GM18498 (cell line): ENCODE results near the gene NAB2.
"Not testable (repeated sequence)": the region's sequence is repeated elsewhere in the genome, so short reads cannot be mapped to it uniquely, and the experiment has no call there.

Experiments
- ATAC-seq: cut with Tn5 transposase; IDR thresholded peaks from one replicate; pipeline ENCODE4 v1.9.1; 2021; ENCODE audit warnings: mild to moderate bottlenecking, moderate library complexity; ENCODE audit not compliant: unreplicated experiment

NAB2 gene, protein sequence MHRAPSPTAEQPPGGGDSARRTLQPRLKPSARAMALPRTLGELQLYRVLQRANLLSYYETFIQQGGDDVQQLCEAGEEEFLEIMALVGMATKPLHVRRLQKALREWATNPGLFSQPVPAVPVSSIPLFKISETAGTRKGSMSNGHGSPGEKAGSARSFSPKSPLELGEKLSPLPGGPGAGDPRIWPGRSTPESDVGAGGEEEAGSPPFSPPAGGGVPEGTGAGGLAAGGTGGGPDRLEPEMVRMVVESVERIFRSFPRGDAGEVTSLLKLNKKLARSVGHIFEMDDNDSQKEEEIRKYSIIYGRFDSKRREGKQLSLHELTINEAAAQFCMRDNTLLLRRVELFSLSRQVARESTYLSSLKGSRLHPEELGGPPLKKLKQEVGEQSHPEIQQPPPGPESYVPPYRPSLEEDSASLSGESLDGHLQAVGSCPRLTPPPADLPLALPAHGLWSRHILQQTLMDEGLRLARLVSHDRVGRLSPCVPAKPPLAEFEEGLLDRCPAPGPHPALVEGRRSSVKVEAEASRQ

DNA sequence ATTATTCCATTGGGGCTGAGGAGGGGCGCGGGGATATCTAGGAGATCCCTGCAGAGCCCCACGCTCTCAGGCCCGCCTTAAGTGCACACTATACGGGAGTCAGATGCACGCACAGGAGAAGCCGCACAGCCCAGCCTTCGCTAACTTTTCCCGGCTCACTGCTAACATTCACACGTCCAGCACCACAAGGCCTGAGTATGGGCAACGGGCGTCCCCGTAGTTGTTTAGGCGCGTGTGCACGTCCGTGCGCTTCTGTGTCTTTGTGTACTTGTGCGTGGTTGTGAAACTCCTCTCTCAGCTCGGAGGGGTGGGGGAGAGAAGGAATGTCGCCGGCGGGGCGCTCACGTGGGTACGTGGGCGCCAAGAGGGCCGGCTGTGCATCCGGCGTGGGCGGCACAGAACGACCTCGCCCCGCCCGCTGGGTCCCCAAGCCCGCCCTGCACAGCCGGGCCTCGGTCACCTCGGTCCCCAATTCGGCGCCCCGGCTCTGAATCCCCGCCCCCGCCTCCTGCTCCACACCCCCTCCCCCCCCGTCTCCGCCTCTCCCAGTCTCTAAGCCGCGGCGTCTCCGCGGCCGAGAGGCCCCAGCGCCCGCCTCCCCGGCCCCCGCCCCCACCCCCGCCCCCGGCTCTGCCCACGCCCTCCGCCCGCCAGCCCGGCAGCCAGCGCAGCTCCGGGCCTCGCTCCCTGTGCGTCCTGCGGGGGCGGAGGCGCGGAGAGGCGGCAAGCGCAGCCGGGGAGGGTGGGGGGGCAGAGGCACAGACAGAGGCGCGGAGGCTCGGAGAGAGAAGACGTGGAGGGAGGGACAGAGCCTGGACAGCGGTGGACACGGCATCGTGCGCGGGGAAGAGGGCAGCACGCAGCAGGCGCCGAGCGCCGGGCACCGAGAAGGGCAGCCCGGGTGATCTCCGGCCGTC, at the start of gene NAB2:
Gene NAB2 (plus strand): TSS at position 761 of the 917 bp plus-strand sequence. CDS start 158 bp downstream, outside the sequence.
- ATAC-seq = peak; percentile 67

DNA sequence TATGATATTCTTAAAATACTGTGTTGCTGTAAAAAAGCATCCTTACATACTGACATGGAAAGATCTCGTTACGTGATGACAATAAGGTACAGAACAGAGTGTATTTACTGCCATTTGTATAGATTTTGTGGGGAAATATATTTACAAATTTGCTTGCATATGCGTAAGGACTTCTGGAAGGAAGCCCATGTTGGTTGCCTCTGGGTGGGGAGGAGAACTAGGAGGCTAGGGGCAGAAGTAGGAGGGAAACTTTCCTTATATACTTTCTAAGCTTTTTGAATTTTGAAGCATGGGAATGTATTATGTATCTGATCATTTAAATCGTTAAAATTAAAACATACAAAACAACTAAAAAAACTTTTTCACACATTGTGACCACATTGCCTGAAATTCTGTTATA, 48.7 kb upstream of the NAB2 start:
- no peak for ATAC-seq

DNA sequence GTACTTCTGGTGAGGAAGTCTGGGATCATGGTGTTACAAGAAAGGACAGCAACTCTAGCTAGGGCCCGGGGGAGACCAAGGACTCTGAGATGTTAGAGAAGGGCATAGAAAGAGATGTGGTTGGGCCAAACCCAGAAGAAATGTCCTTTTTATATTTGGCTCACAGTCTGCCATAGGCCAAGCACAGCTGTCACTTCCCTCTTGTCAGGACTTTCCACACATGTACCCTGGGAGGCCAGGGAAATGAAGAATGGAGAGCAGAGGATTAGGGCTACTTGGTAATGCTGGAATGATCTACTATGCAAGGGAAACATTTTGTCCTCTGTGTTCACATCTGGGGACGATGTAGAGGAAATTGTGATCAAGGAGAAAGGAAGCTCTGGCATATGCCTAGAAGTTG, 48.2 kb upstream of the NAB2 start:
- ATAC-seq = no peak

DNA sequence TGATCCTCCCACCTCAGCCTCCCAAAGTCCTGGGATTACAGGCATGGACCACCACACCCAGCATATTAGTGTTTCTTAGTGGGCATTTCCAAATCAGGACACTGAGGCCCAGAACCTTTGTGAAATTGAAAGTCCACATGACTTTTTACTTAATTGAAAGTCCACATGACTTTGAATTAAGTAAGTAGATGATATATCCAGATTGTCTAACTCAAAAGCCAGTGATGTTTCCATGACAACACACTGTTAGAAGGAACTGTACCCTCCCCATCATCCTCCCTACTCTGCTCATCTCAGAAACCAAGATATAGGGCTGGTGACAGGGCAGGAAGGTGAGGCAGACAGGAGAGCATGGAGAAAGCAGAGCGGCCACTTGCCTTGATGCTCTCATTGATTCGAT, 46.2 kb upstream of the NAB2 start:
- no peak for ATAC-seq

DNA sequence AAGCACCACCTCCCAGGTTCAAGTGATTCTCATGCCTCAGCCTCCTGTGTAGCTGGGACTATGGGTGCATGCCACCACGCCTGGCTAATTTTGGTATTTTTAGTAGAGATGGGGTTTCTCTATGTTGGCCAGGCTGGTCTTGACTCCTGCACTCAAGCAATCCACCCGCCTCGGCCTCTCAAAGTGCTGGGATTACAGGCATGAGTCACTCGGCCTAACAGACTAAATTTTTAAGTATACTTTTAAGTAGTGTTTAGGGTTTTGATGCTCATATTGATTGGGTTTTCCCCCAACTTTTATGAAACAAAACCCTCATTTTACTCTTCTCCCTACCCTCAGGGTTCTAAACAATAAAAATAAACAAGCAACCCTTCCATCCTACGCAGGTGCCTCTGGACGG, 44.4 kb upstream of the NAB2 start:
- no peak for ATAC-seq

DNA sequence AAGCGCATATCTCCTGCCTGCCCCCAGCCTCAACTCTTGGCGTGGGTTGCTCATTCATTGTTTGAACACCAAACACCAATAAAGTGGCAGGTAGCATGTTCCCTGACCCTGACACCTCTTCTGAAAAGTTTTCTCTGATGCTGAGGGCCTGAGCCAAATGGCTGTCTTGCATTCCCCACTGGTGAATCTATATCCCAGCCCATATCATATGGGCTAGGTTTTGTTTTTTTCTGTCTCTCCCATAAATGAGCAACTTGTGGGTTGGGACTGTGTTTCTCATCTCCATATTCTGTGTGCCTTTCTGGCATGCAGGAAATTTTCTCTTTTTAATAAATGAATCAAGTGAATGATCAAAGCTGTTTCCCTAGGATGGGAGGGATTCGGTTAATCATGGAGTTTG, 44.0 kb upstream of the NAB2 start:
- no peak for ATAC-seq

DNA sequence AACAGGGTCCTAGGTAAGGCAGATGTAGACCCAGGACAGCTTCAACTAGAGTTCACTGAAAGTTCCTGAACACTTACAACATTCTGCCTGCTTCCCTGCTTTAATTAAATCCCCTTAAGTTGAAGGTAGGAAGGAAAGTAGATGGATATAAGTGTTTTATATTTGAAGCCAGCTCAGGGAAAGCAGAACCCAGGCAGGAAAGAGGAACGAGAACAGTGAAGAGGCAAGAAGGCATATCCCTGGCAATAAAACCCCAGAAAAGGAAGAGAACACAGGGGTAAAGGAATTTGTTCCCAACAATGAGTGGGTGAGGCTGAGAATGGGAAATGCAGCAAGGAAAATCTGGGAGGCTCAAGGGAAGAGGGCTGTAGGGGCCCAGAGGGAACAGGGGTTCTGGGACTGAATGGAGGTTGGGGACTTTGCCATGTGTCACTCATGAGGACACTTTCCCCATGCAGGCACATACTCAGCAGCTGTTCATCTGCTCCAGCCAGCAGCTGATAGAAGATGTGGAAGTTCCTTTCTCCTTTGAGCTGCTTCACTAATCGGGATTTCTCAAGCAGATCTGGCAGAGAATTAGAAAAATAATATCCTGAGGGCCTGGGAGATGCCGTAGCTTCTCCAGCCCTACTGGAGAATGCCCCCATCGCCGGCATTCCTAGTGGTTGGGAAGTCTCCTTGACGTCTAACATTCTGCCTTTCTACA, 42.7 kb upstream of the NAB2 start:
- no peak for ATAC-seq

DNA sequence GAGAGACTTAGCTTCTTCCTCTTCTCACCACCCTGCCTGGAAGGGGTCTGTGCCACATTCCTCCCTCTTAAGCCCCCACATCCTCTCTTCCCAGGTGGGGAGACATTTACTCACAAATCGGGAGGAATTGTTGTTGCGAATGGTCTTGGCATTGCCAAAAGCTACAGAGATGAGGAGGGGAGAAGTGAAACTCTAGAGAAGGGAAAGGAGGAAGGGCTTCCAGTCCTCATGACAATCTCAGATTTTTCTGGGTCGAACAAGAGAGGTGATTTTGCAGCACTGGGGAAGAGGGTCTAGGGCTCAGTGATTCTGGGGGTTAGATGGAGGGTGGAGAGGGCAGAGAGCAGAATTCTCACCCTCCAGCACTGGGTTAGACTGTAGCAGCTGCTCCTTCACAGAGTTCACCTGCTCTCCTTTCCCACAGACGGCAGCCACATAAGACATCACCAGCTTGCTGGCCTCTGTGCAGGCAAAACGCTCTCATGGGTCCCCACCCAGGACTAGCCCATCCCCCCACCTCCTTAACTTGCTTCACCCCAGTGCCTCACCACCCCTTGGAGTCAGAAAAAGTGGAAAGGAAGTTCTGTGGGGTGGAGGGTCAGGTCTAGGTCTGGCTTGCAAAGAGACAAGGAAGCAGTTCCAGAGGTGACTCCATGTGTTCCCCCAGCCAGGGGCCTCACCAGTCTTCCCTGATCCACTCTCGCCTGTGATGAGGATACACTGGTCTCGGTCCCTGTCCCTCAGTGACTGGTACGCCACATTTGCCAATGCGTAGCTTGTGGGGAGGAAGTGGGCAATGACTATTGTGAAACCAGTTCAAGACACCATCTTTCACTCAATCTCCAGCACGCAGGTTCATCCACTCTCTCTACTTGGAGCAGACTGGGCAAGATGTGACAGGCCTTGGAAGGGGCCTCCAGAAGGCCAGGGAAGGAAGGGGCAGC, 41.7 kb upstream of the NAB2 start:
- peak; percentile 67 for ATAC-seq

DNA sequence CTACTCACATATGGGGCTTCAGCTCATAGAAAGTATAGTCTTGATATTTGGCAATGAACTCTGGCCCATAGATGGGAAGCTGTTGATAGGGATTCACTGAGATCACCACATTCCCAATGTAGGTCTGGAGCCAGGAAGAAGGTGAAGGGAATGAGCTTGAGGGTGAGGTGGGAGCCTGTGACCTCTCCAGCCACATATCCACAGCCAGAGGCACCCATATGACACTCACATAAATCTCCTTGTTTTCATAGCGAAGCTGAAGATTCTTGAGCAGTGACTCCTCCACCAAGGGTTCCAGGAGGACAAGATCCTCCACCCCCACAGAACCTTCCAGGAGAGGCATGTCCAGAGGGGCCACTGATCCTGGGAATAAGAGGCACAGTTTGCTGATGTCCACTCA, 40.9 kb upstream of the NAB2 start:
- no peak for ATAC-seq

DNA sequence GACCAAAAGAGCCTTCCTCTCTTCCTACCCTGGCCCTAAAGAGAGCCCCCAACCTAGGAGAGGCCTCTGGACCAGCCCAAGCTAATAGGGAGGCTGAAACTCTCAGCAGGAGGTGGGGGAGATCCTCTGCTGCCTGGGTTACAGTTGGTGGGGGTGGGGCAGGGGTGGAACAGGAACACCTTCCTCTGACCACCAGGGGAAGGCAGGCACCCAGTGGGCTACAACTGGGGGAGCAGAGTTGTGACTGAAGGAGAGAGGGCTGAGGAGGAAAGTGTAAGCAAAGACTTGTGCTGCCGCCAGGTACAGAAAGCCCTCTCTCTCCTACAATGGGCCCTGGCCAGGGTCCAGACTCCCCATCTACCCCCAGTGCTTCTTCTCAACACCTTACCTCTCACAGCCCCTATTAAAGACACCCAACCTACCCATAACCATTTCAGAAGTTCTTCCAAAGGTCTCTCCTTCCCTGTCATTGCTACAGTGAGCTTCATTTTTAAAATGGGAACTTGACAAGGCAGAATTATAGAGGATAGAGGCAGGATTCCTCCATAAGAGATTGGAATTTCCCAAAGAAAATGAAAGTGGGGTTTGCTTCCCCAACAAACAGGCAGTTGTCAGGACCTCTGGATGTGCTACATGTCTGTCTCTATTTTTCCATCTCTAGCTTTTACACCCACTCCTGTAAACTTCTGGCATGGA, 40.3 kb upstream of the NAB2 start:
- no peak for ATAC-seq

DNA sequence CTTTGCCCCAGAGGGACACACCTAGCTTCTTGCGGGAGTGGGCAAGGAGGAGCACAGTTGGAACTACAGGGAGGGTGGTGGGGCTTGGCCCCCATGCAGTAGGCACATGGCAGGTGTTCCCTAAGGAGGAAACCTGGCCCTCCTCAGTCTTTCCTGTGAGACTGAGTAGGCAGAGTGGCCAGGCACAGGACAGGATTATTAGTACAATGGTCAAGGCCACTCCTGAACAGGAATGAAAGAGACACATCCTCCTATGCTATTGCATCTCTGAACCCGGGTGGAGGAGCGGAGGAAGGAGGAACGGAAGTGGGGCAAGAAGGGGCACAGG, 39.8 kb upstream of the NAB2 start:
- no peak for ATAC-seq

DNA sequence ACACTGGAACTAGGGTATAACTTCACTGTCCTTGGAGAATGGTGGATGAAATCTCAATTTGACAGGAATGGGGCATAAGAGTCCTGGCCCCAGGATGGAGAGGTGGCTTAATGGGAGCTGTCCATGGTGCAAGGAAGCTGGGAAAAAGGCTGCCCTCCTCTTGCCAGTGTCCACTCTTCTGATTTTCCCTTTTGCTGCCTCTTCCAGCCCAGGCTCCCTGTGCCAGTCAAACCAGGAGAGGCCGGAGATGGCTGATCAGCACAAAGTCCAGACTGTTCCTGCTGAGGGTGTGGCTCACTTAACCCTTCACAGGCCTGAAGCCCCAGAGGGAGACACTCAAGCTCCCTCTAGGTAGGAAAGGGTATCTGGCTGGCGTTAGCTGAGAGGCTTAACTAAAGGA, 39.0 kb upstream of the NAB2 start, which contains the start of gene MYO1A:
Gene MYO1A (minus strand): TSS at position 240 of the 400 bp plus-strand sequence. CDS start 1,806 bp downstream, outside the sequence.
- ATAC-seq = no peak

DNA sequence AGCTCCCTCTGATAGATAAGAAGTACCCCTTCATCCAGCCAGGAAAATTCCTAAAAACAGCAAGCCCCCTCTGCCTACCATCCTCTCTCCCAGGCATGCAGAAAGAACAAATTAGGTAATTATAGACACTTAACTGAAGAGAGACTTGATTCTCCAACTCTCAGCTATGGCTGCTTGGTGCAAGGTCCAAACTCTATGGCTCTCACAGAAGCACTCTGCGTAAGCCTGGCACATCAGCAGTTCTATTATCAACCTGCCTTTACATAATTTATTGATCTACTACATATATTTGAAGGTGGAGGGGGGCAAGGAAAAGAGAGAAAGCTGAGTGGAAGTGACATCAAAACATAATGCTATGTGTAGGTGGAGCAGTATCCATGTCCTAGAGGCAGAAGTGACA, 37.9 kb upstream of the NAB2 start:
- ATAC-seq = no peak

DNA sequence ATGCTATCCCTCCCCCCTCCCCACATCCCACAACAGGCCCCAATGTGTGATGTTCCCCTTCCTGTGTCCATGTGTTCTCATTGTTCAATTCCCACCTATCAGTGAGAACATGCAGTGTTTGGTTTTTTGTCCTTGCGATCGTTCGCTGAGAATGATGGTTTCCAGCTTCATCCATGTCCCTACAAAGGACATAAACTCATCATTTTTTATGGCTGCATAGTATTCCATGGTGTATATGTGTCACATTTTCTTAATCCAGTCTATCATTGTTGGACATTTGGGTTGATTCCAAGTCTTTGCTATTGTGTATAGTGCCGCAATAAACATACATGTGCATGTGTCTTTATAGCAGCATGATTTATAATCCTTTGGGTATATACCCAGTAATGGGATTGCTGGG, 35.8 kb upstream of the NAB2 start:
- ATAC-seq = not testable (repeated sequence)

DNA sequence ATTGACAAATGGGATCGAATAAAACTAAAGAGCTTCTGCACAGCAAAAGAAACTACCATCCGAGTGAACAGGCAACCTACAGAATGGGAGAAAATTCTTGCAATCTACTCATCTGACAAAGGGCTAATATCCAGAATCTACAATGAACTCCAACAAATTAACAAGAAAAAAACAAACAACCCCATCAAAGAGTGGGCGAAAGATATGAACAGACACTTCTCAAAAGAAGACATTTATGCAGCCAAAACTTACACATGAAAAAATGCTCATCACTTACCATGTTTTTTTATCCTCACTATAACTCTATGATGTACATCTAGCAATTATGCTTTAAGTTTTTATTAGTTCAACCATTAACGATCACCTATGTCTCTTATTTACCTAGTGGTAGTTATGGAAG, 35.0 kb upstream of the NAB2 start:
- ATAC-seq = not testable (repeated sequence)

DNA sequence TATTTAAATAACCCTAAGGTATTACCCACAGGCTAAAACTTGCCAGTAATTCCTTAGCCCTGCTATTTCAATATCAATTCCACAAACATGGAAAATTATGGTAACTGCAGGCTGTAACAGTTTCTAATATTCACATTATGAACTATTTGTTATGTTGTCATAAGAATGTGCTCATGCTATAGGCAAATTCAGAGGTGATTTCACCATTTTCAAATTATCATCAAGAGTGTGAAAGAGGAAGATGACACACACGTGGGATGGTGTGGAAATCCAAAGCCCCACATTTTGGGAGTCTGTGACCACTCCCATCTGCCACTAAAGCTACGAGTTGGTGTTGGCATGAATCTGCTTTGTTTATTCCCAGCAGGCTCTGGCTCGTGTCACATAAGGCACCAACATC, 33.1 kb upstream of the NAB2 start:
- no peak for ATAC-seq

DNA sequence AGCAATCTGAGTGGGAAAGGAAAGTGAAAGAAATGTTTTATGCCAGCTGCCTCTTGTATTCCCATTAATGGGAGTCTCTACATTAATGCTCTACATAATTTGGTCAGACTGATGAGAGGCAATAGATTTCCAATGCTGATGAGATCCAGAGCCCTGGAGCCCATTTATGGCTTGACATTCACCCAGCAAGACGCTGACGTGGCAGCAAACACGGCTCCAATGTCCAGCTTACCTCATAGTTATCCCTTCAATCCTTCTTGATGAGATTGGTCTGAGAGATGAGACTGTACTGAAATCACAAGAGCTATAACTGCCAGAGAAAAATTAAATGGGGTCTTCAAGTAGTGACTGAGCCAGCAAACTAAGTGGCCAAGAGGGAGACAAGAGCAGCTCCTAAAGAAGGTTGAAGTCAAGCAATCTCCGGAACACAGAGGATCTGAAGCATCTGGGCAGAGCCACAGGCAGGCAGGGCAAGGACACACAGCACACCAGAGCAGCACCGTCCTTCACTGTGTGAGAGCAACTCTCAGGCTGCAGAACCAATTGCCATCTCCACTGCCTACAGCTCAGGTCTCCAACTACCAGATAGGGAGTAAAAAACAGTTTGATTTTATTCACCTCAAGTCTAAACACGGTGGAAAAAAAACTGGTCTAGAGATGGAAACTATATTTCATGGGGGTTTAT, 31.7 kb upstream of the NAB2 start:
- no peak for ATAC-seq

DNA sequence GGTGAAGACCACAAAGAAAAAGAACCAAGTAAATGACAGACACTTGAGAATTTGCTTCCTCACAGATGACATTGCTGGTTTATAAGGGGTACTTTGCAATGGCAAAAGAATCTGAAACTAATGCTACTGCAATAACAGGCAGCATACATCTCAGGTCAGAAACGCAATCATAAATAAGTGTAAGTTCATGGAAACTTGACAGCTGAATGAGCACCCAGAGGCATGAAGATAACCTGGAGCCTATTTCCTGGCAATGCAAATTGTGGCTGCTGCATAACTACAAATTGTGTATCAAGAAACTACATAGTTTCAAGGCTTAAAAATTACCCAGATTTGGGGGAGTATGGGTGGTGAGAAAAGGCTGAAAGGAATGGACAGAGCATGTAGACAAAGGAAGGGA, 30.5 kb upstream of the NAB2 start:
- ATAC-seq = peak; percentile 61
